Small intestine (tissue), 7 donors: ENCODE data around the gene VTI1A. TPM values are rescaled to one million over a fixed set of nuclear protein-coding genes. Genes with fewer than 3 reads are reported as not detected.
A peak's percentile ranks its signal among the peaks of the same experiment; 100 is the strongest.

Source experiments
- DNase-seq, 2 donors: peaks; one replicate each; pipeline versions ENCODE4 v3.0.0 to v3.0.0-alpha.2; 2013
- FAIRE-seq: peaks from 2 replicates; lab custom pipeline; 2012; peaks lifted over from hg19 to GRCh38; lab: Jason Lieb, UNC
- H3K27ac ChIP-seq, 3 donors: one replicate each; pipeline ENCODE4 v1.5.1; 2013; ENCODE audit warnings: low read length in 2 of 3, mild to moderate bottlenecking in 2 of 3, control low read depth in 1 of 3, inconsistent platforms in 1 of 3, low read depth in 1 of 3, moderate library complexity in 1 of 3
- H3K27me3 ChIP-seq, 3 donors: one replicate each; pipeline ENCODE4 v1.6.1; 2013; ENCODE audit warnings: low read length in 3 of 3, inconsistent platforms in 1 of 3; ENCODE audit not compliant: control insufficient read depth in 3 of 3, insufficient read depth in 3 of 3
- H3K36me3 ChIP-seq, 3 donors: one replicate each; pipeline ENCODE4 v1.6.1; 2013; ENCODE audit warnings: low read length in 3 of 3, inconsistent platforms in 1 of 3, low read depth in 1 of 3, mild to moderate bottlenecking in 1 of 3, moderate library complexity in 1 of 3; ENCODE audit not compliant: control insufficient read depth in 3 of 3, insufficient read depth in 2 of 3
- H3K4me1 ChIP-seq, 3 donors: one replicate each; pipeline ENCODE4 v1.6.1; 2013; ENCODE audit warnings: low read length in 2 of 3, inconsistent platforms in 1 of 3, low read depth in 1 of 3, mild to moderate bottlenecking in 1 of 3, moderate library complexity in 1 of 3; ENCODE audit not compliant: control insufficient read depth in 3 of 3, insufficient read depth in 2 of 3
- H3K4me3 ChIP-seq, 3 donors: one replicate each; pipeline ENCODE4 v1.5.1; 2013; ENCODE audit warnings: low read length in 3 of 3, control low read depth in 1 of 3, inconsistent platforms in 1 of 3, low read depth in 1 of 3, mild to moderate bottlenecking in 1 of 3, moderate library complexity in 1 of 3
- H3K9me3 ChIP-seq, 2 donors: one replicate each; pipeline ENCODE4 v1.6.1; 2013; ENCODE audit warnings: low read depth in 1 of 2, low read length in 1 of 2; ENCODE audit not compliant: control insufficient read depth in 2 of 2, insufficient read depth in 1 of 2
- WGBS, 3 donors: extraction: QIAGEN DNeasy Blood & Tissue Kit; methylation state at CpG; one replicate each; pipeline ENCODE4 v1.1.7; 2013; 5-methylcytosine and 5-hydroxymethylcytosine counted together
- polyA plus RNA-seq, 4 donors: library from polyadenylated mRNA; stranded (reverse) in 3 of 4; unstranded in 1 of 4; fragments of 200-250 nt in 3 of 4; fragments of 120-200 nt in 1 of 4; gene quantifications; one replicate each; pipeline versions ENCODE4 v1.2.1 to v1.2.3, GENCODE V29; 2013
- donor health status: healthy with polysubstance abuse.
- donor health status: control.
- donor health status: control.
- donor health status: Bipolar disorder and iron deficiency.
- donor health status: healthy.

VTI1A gene
- polyA plus RNA-seq, 4 donors: 13.8 to 16.8 (median 16.0) TPM

DNA sequence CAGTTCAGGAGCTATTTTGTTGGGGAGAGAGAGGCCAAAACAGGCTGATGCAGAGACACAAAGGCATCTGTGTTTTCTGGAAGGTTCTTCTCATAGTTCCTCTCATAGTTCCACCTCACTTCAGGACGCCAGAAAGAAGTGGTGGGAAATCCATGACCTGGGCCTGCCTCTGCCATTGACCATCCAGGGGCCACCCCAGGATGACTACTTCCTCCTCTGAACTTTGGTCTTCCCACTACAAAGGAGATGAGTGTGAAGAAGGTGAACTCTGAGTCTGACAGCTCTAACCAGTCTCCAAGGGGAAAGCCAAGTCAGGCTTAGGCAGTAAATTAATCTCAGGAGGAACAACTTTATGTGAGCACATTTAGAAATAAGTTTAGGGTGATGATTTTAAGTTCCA, 327.2 kb downstream of the VTI1A start:
- no peak overlapping the region for H3K27ac ChIP-seq
- peaks cover 2 to 48% (median 10%) of the 10 kb centered on the region in 3 donors for H3K4me1 ChIP-seq
- no peaks in the 10 kb centered on the region for H3K36me3 ChIP-seq
- WGBS, 3 donors: 68 to 83% (median 76%) methylated on average over 1 of the region's 1 CpG
- DNase-seq (peak; percentile 47 to 50), FAIRE-seq (no peak)
- no peaks in the 10 kb centered on the region for H3K27me3 ChIP-seq
- no peaks in the 10 kb centered on the region for H3K9me3 ChIP-seq
- H3K4me3 ChIP-seq: no peak overlapping the region

DNA sequence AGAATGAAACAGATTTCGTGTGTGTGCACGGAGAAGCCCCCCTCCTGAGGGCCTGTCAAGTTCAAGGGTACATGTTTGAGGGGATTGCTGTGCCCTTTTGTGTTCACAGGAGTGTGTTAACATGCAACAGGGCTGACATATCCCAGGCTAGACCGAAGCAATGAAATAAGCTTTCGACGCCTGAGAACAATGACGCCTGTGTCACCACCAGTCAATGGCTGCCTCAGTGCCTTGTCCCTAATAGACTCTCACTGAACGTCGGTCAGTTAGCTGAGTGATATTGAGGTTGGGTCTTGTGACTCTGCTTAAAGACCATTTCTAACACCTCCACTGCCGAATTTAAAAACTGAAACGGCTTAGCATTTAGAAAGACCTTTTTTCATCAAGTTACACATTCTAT, 327.8 kb downstream of the VTI1A start:
- no peak overlapping the region for H3K4me3 ChIP-seq
- FAIRE-seq: no peak
- H3K27me3 ChIP-seq: no peaks in the 10 kb centered on the region
- H3K9me3 ChIP-seq: no peaks in the 10 kb centered on the region
- H3K4me1 ChIP-seq: peaks cover 5 to 48% (median 9%) of the 10 kb centered on the region in 3 donors
- no peaks in the 10 kb centered on the region for H3K36me3 ChIP-seq
- no peak for DNase-seq
- 92 to 94% (median 92%) methylated on average over 10 of the region's 10 CpGs for WGBS, 3 donors
- no peak overlapping the region for H3K27ac ChIP-seq

- no peaks in the 10 kb centered on the region for H3K9me3 ChIP-seq
- H3K36me3 ChIP-seq: no peaks in the 10 kb centered on the region
- H3K27me3 ChIP-seq: no peaks in the 10 kb centered on the region
- peak overlapping the region in 1 of 3 donors; percentile 70 for H3K27ac ChIP-seq
- WGBS, 3 donors: 17 to 43% (median 33%) methylated on average over 2 of the region's 2 CpGs
- DNase-seq (no peak), FAIRE-seq (no peak)
- H3K4me1 ChIP-seq: peaks cover 5 to 47% (median 9%) of the 10 kb centered on the region in 3 donors
- H3K4me3 ChIP-seq: no peak overlapping the region
Measured at GRCh38 chr10:112775381-112775780, 328.4 kb downstream of the VTI1A start.

DNA sequence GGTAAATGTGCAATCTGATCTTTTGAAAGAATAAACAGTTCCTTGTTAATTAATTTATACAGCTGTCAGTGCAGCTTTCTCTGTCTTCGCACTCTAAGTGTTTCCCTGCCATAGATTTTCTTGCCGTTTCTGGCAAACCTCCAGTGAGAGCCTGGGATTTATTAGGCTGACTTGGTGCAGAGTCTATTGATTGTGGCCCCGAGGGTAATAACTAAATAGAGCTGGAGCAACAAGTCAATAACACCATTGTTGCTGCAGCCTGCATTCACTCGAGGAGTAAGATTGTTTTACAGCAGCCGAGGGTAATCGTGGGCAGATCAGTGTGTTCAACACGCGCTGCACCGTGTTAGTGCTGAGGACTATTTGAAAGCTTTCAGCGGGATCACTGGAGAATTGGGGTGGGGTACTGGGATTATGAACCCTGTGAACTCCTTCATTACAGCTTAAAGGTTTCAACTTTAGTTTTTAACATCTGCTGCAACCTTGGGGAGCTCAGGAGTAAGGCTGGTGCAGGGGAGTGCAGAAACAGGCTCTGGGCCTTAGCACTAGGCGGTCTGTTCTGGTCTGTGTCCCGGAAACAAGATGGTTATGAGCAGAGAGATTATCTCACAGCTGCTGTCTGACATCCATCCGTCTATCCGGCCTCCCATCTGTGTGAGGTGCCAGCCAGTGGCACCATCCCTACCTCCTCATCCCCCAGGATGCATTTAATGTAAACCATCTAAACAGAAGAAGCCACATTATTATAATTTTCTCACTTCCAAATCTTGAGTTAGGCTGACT, 329.1 kb downstream of the VTI1A start:
- no peaks in the 10 kb centered on the region for H3K9me3 ChIP-seq
- no peak for FAIRE-seq
- peak; percentile 85 to 95 for DNase-seq
- peaks cover 5 to 47% (median 9%) of the 10 kb centered on the region in 3 donors for H3K4me1 ChIP-seq
- H3K27me3 ChIP-seq: no peaks in the 10 kb centered on the region
- no peaks in the 10 kb centered on the region for H3K36me3 ChIP-seq
- H3K27ac ChIP-seq: peak overlapping the region; percentile 8 to 70 (median 41)
- no peak overlapping the region for H3K4me3 ChIP-seq
- WGBS, 3 donors: 23 to 56% (median 41%) methylated on average over 14 of the region's 14 CpGs

- peak overlapping the region in 1 of 3 donors; percentile 73 for H3K27ac ChIP-seq
- no peak for FAIRE-seq
Measured at GRCh38 chr10:112778579-112778978, 331.6 kb downstream of the VTI1A start.

GRCh38 chr10:112779025-112779770, 332.2 kb downstream of the VTI1A start:
- 53 to 68% (median 56%) methylated on average over 7 of the region's 7 CpGs for WGBS, 3 donors
- FAIRE-seq: no peak

More at GRCh38 chr10:112778579-112778978, 331.6 kb downstream of the VTI1A start:
- no peak overlapping the region for H3K4me3 ChIP-seq
- H3K9me3 ChIP-seq: no peaks in the 10 kb centered on the region
- H3K36me3 ChIP-seq: peaks cover 0 to 5% (median 0%) of the 10 kb centered on the region in 3 donors
- H3K4me1 ChIP-seq: peaks cover 5 to 53% (median 9%) of the 10 kb centered on the region in 3 donors
- DNase-seq: peak; percentile 10 to 61
- H3K27me3 ChIP-seq: no peaks in the 10 kb centered on the region

GRCh38 chr10:112782200-112782907, 335.3 kb downstream of the VTI1A start:
- Histone ChIP-seq H3K27me3 (no peaks in the 10 kb centered on the region), H3K4me1 (peaks cover 5 to 35% (median 6%) of the 10 kb centered on the region in 3 donors), H3K4me3 (no peak overlapping the region), H3K9me3 (no peaks in the 10 kb centered on the region), H3K36me3 (peaks cover 0 to 5% (median 0%) of the 10 kb centered on the region in 3 donors), H3K27ac (peak overlapping the region in 1 of 3 donors; percentile 2)
- DNase-seq: no peak
- 76 to 90% (median 90%) methylated on average over 18 of the region's 18 CpGs for WGBS, 3 donors
- no peak for FAIRE-seq

More at GRCh38 chr10:112779025-112779770, 332.2 kb downstream of the VTI1A start:
- Histone ChIP-seq H3K4me3 (no peak overlapping the region), H3K36me3 (peaks cover 0 to 5% (median 0%) of the 10 kb centered on the region in 3 donors), H3K27me3 (no peaks in the 10 kb centered on the region), H3K9me3 (no peaks in the 10 kb centered on the region), H3K4me1 (peaks cover 5 to 49% (median 9%) of the 10 kb centered on the region in 3 donors), H3K27ac (peak overlapping the region in 1 of 3 donors; percentile 73)
- DNase-seq: peak in 1 of 2 donors; percentile 26
